ENCODE measurements around the gene ZFP36L2.
A peak's percentile ranks its signal among the peaks of the same experiment; 100 is the strongest.

- peak in 1 of 2 donors; percentile 18 for TF ChIP-seq CTCF (conservative IDR thresholded peaks at IDR 0.05 in 1 of 2, IDR thresholded peaks at IDR 0.05 in 1 of 2; ENCODE audit: extremely low read depth in 1 of 2, insufficient read depth in 1 of 2, low read depth in 1 of 2, low read length in 2 of 2)
- TF ChIP-seq EZH2 (IDR thresholded peaks at IDR 0.05; ENCODE audit: borderline replicate concordance, low read length) = no peak
Measured at GRCh38 chr2:43239981-43240765, 13.8 kb upstream of the ZFP36L2 start.
